Liver (tissue), 9 donors: ENCODE results near the gene SNUPN. TPM values are rescaled to one million over a fixed set of nuclear protein-coding genes. Genes with fewer than 3 reads are reported as not detected.

ENCODE experiments used
- DNase-seq: peaks from one replicate; pipeline ENCODE4 v3.0.0-alpha.2; 2017; ENCODE audit warnings: low spot score
- H3K27ac ChIP-seq, 2 donors: one replicate each; pipeline ENCODE4 v1.7.0; 2013; ENCODE audit warnings: inconsistent platforms in 2 of 2, low read length in 2 of 2, control low read depth in 1 of 2, low read depth in 1 of 2, mild to moderate bottlenecking in 1 of 2
- H3K27me3 ChIP-seq, 4 donors: one replicate each; pipeline versions ENCODE4 v1.6.1 to v1.7.0; 2013; ENCODE audit warnings: low read length in 3 of 4, inconsistent platforms in 1 of 4, mild to moderate bottlenecking in 1 of 4, moderate library complexity in 1 of 4; ENCODE audit not compliant: control insufficient read depth in 4 of 4, insufficient read depth in 4 of 4
- H3K36me3 ChIP-seq, 4 donors: one replicate each; pipeline versions ENCODE4 v1.6.1 to v1.7.0; 2013; ENCODE audit warnings: low read length in 3 of 4, mild to moderate bottlenecking in 3 of 4, low read depth in 1 of 4, moderate library complexity in 1 of 4; ENCODE audit not compliant: control insufficient read depth in 4 of 4, insufficient read depth in 3 of 4
- H3K4me1 ChIP-seq, 4 donors: one replicate each; pipeline versions ENCODE4 v1.6.1 to v1.7.0; 2013; ENCODE audit warnings: low read length in 3 of 4, mild to moderate bottlenecking in 3 of 4, moderate library complexity in 1 of 4; ENCODE audit not compliant: control insufficient read depth in 4 of 4, insufficient read depth in 4 of 4
- H3K4me3 ChIP-seq, 3 donors: one replicate each; pipeline versions ENCODE4 v1.6.1 to v1.7.0; 2013; ENCODE audit warnings: low read length in 3 of 3, control low read depth in 1 of 3, low read depth in 1 of 3, mild to moderate bottlenecking in 1 of 3
- H3K9ac ChIP-seq, 2 donors: one replicate each; pipeline ENCODE4 v1.7.0; 2013; ENCODE audit warnings: low read length in 2 of 2, mild to moderate bottlenecking in 2 of 2, moderate library complexity in 2 of 2, control low read depth in 1 of 2, low read depth in 1 of 2
- H3K9me3 ChIP-seq, 4 donors: one replicate each; pipeline versions ENCODE4 v1.6.1 to v1.7.0; 2013; ENCODE audit warnings: low read length in 3 of 4; ENCODE audit not compliant: control insufficient read depth in 4 of 4
- EGR1 ChIP-seq, 2 donors: IDR thresholded peaks; 2 replicates each; pipeline ENCODE4 v1.6.1; 2016 to 2018; ENCODE audit warnings: antibody characterized with exemption in 2 of 2, low read depth in 2 of 2
- FOXA1 ChIP-seq: IDR thresholded peaks from 2 replicates; pipeline ENCODE4 v1.6.1; 2016; ENCODE audit warnings: antibody characterized with exemption
- FOXA2 ChIP-seq: IDR thresholded peaks from 2 replicates; pipeline ENCODE4 v1.6.1; 2016; ENCODE audit warnings: antibody characterized with exemption
- GABPA ChIP-seq, 2 donors: IDR thresholded peaks in 1 of 2; conservative IDR thresholded peaks in 1 of 2; 2 replicates each; pipeline ENCODE4 v1.6.1; 2016; ENCODE audit warnings: antibody characterized with exemption in 2 of 2, mild to moderate bottlenecking in 1 of 2, moderate library complexity in 1 of 2
- HNF4A ChIP-seq, 2 donors: conservative IDR thresholded peaks; 2 replicates each; pipeline ENCODE4 v1.6.1; 2016; ENCODE audit warnings: antibody characterized with exemption in 2 of 2, mild to moderate bottlenecking in 2 of 2
- HNF4G ChIP-seq: IDR thresholded peaks from 2 replicates; pipeline ENCODE4 v1.6.1; 2016; ENCODE audit warnings: antibody characterized with exemption
- JUND ChIP-seq, 2 donors: IDR thresholded peaks; 2 replicates each; pipeline ENCODE4 v1.6.1; 2016; ENCODE audit warnings: antibody characterized with exemption in 2 of 2
- NR2F2 ChIP-seq: IDR thresholded peaks from 2 replicates; pipeline ENCODE4 v1.6.1; 2016; ENCODE audit warnings: antibody characterized with exemption
- RAD21 ChIP-seq, 2 donors: IDR thresholded peaks; 2 replicates each; pipeline ENCODE4 v1.6.1; 2016; ENCODE audit warnings: antibody characterized with exemption in 2 of 2, mild to moderate bottlenecking in 2 of 2
- RXRA ChIP-seq, 2 donors: IDR thresholded peaks; 2 replicates each; pipeline ENCODE4 v1.6.1; 2017 to 2018; ENCODE audit warnings: antibody characterized with exemption in 2 of 2, mild to moderate bottlenecking in 1 of 2
- SP1 ChIP-seq: IDR thresholded peaks from 2 replicates; pipeline ENCODE4 v1.6.1; 2018; ENCODE audit warnings: antibody characterized with exemption, mild to moderate bottlenecking
- TAF1 ChIP-seq: conservative IDR thresholded peaks from 2 replicates; pipeline ENCODE4 v1.6.1; 2016; ENCODE audit warnings: antibody characterized with exemption, mild to moderate bottlenecking
- YY1 ChIP-seq: IDR thresholded peaks from 2 replicates; pipeline ENCODE4 v1.6.1; 2016; ENCODE audit warnings: antibody characterized with exemption, mild to moderate bottlenecking
- polyA plus RNA-seq, 2 donors: library from polyadenylated mRNA; stranded (reverse) in 1 of 2; unstranded in 1 of 2; fragments of 200-250 nt in 1 of 2; fragments of >200 nt in 1 of 2; fragmentation: Nextera tagmentation in 1 of 2; extraction: Ambion mirVana in 1 of 2; gene quantifications; one replicate each; pipeline versions ENCODE4 v1.2.1 to v1.2.3, GENCODE V29; 2013 to 2015
- total RNA-seq, 2 donors: library from RNA; depleted of rRNA; stranded (reverse); fragments of >200 nt; gene quantifications; one replicate each; pipeline ENCODE4 v1.2.3, GENCODE V29; 2014
- TF ChIP-seq, protein P1 (sequence below): fragments of 150-350 bp; IDR thresholded peaks from 2 replicates; pipeline ENCODE4 v1.5.1; 2017; ENCODE audit warnings: improper control_type of control experiment, low read depth, low read length; ENCODE audit not compliant: missing input control
- TF ChIP-seq, protein P2 (sequence below): IDR thresholded peaks from 2 replicates; pipeline ENCODE4 v1.6.1; 2016; ENCODE audit warnings: antibody characterized with exemption
- TF ChIP-seq, protein P3 (sequence below): IDR thresholded peaks from 2 replicates; pipeline ENCODE4 v1.6.1; 2016; ENCODE audit warnings: antibody characterized with exemption
- TF ChIP-seq, protein P4 (sequence below): IDR thresholded peaks from 2 replicates; pipeline ENCODE4 v1.6.1; 2016; ENCODE audit warnings: antibody characterized with exemption
- TF ChIP-seq, protein P5 (sequence below): IDR thresholded peaks from 2 replicates; pipeline ENCODE4 v1.6.1; 2016; ENCODE audit warnings: antibody characterized with exemption, mild to moderate bottlenecking
- donor health status: healthy.
- donor health status: healthy.
- donor health status: healthy.
- donor health status: healthy.
- donor health status: healthy.

The SNUPN gene
- total and polyA plus RNA-seq, 4 donors = 7.8 to 13.2 (median 12.1) TPM

DNA sequence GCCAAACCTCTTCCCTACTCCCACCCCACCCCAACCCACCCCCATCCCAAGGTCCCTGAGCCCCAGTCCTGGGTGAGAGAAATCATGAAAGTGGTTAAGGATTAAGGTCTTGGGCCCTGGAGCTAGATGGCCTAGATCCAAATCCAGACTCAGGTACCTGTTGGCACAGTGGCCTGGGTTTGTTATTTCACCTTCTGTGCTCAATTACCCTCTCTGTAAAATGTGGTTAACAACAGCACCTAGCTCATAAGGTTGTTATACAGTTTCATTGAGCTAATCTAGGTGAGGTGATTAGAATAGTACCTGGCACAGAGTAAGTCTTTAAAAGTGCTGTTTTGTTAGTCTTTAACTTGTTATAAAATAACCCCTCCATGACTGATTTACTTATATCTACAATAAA is 6.4 kb upstream of the SNUPN start:
- no peak for DNase-seq
- no peak overlapping the region for H3K4me3 ChIP-seq
- TF ChIP-seq GABPA (IDR thresholded peaks at IDR 0.05 in 1 of 2, conservative IDR thresholded peaks at IDR 0.05 in 1 of 2) (no peak), SP1 (no peak), NR2F2 (no peak), TAF1 (no peak), FOXA2 (no peak), YY1 (no peak), FOXA1 (no peak), JUND (IDR thresholded peaks at IDR 0.05) (no peak), HNF4A (conservative IDR thresholded peaks at IDR 0.05) (no peak), RAD21 (IDR thresholded peaks at IDR 0.05) (no peak), RXRA (IDR thresholded peaks at IDR 0.05) (no peak), HNF4G (no peak), EGR1 (IDR thresholded peaks at IDR 0.05; ENCODE audit: low read depth in 2 of 2) (no peak)
- TF ChIP-seq, protein P1, sequence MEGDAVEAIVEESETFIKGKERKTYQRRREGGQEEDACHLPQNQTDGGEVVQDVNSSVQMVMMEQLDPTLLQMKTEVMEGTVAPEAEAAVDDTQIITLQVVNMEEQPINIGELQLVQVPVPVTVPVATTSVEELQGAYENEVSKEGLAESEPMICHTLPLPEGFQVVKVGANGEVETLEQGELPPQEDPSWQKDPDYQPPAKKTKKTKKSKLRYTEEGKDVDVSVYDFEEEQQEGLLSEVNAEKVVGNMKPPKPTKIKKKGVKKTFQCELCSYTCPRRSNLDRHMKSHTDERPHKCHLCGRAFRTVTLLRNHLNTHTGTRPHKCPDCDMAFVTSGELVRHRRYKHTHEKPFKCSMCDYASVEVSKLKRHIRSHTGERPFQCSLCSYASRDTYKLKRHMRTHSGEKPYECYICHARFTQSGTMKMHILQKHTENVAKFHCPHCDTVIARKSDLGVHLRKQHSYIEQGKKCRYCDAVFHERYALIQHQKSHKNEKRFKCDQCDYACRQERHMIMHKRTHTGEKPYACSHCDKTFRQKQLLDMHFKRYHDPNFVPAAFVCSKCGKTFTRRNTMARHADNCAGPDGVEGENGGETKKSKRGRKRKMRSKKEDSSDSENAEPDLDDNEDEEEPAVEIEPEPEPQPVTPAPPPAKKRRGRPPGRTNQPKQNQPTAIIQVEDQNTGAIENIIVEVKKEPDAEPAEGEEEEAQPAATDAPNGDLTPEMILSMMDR = no peak
- TF ChIP-seq, protein P2, sequence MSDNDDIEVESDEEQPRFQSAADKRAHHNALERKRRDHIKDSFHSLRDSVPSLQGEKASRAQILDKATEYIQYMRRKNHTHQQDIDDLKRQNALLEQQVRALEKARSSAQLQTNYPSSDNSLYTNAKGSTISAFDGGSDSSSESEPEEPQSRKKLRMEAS = no peak
- TF ChIP-seq, protein P3, sequence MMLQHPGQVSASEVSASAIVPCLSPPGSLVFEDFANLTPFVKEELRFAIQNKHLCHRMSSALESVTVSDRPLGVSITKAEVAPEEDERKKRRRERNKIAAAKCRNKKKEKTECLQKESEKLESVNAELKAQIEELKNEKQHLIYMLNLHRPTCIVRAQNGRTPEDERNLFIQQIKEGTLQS = no peak
- TF ChIP-seq, protein P4, sequence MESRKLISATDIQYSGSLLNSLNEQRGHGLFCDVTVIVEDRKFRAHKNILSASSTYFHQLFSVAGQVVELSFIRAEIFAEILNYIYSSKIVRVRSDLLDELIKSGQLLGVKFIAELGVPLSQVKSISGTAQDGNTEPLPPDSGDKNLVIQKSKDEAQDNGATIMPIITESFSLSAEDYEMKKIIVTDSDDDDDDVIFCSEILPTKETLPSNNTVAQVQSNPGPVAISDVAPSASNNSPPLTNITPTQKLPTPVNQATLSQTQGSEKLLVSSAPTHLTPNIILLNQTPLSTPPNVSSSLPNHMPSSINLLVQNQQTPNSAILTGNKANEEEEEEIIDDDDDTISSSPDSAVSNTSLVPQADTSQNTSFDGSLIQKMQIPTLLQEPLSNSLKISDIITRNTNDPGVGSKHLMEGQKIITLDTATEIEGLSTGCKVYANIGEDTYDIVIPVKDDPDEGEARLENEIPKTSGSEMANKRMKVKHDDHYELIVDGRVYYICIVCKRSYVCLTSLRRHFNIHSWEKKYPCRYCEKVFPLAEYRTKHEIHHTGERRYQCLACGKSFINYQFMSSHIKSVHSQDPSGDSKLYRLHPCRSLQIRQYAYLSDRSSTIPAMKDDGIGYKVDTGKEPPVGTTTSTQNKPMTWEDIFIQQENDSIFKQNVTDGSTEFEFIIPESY = no peak
- TF ChIP-seq, protein P5, sequence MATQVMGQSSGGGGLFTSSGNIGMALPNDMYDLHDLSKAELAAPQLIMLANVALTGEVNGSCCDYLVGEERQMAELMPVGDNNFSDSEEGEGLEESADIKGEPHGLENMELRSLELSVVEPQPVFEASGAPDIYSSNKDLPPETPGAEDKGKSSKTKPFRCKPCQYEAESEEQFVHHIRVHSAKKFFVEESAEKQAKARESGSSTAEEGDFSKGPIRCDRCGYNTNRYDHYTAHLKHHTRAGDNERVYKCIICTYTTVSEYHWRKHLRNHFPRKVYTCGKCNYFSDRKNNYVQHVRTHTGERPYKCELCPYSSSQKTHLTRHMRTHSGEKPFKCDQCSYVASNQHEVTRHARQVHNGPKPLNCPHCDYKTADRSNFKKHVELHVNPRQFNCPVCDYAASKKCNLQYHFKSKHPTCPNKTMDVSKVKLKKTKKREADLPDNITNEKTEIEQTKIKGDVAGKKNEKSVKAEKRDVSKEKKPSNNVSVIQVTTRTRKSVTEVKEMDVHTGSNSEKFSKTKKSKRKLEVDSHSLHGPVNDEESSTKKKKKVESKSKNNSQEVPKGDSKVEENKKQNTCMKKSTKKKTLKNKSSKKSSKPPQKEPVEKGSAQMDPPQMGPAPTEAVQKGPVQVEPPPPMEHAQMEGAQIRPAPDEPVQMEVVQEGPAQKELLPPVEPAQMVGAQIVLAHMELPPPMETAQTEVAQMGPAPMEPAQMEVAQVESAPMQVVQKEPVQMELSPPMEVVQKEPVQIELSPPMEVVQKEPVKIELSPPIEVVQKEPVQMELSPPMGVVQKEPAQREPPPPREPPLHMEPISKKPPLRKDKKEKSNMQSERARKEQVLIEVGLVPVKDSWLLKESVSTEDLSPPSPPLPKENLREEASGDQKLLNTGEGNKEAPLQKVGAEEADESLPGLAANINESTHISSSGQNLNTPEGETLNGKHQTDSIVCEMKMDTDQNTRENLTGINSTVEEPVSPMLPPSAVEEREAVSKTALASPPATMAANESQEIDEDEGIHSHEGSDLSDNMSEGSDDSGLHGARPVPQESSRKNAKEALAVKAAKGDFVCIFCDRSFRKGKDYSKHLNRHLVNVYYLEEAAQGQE = no peak

More for the DNA sequence above, 6.4 kb upstream of the SNUPN start:
- H3K9ac ChIP-seq = no peak overlapping the region
- H3K9me3 ChIP-seq = no peaks in the 10 kb centered on the region
- H3K27me3 ChIP-seq = no peaks in the 10 kb centered on the region
- H3K36me3 ChIP-seq = no peaks in the 10 kb centered on the region
- peaks cover 0 to 2% (median 0%) of the 10 kb centered on the region in 4 donors for H3K4me1 ChIP-seq
- no peak overlapping the region for H3K27ac ChIP-seq
